ENCODE measurements around the gene KCTD18.

The KCTD18 gene

GRCh38 chr2:200454927-200455801, 54.7 kb downstream of the KCTD18 start:
- DNase-seq: peak; percentile 53 to 57

- no peak for DNase-seq
These were observed 55.9 kb downstream of the KCTD18 start for GRCh38 chr2:200453853-200454534.

- DNase-seq: no peak
These were observed 56.6 kb downstream of the KCTD18 start for GRCh38 chr2:200453142-200453852.

- DNase-seq: no peak
These were observed 57.5 kb downstream of the KCTD18 start for GRCh38 chr2:200452377-200452776.

GRCh38 chr2:200451511-200451910, 58.4 kb downstream of the KCTD18 start:
- DNase-seq: no peak

- DNase-seq: no peak
These were observed 59.6 kb downstream of the KCTD18 start for GRCh38 chr2:200450288-200450687.

GRCh38 chr2:200449149-200449548, 60.7 kb downstream of the KCTD18 start:
- DNase-seq: no peak

- no peak for DNase-seq
These were observed 61.4 kb downstream of the KCTD18 start for GRCh38 chr2:200448455-200448854.

GRCh38 chr2:200447139-200447855, 62.6 kb downstream of the KCTD18 start:
- no peak for DNase-seq

- DNase-seq: no peak
These were observed 63.3 kb downstream of the KCTD18 start for GRCh38 chr2:200446612-200447011.

GRCh38 chr2:200445284-200445683, 64.6 kb downstream of the KCTD18 start:
- DNase-seq: no peak

- DNase-seq: no peak
These were observed 65.3 kb downstream of the KCTD18 start for GRCh38 chr2:200444530-200444929.

GRCh38 chr2:200443916-200444315, 66.0 kb downstream of the KCTD18 start:
- no peak for DNase-seq

- DNase-seq: no peak
These were observed 66.5 kb downstream of the KCTD18 start for GRCh38 chr2:200443376-200443775.

GRCh38 chr2:200442471-200442870, 67.4 kb downstream of the KCTD18 start:
- DNase-seq: no peak

GRCh38 chr2:200439981-200440380, 69.9 kb downstream of the KCTD18 start:
- DNase-seq: no peak

All from activated T-cell treated with anti-CD3 and anti-CD28 coated beads, Interleukin-2, amount 50 U/mL, for 48 hours (primary cell).